ENCODE data around the gene UBAP2.

GRCh38 chr9:33934188-33934878, 114.4 kb downstream of the UBAP2 start:
- TF ChIP-seq EZH2 (IDR thresholded peaks at IDR 0.05) (no peak), POLR2AphosphoS5 (IDR thresholded peaks at IDR 0.05; ENCODE audit: borderline replicate concordance, low read depth, low read length) (no peak), FOXP2 (optimal IDR thresholded peaks at IDR 0.05; ENCODE audit: control extremely low read depth, extremely low read length, insufficient read depth) (no peak)
